GM12878 (cell line): ENCODE results near the gene GRIK1. TPM values are rescaled to one million over a fixed set of nuclear protein-coding genes. Genes with fewer than 3 reads are reported as not detected.

ENCODE experiments used
- ATAC-seq: fragments of 200-7000 bp; cut with Tn5 transposase; 3 replicates; pipeline ENCODE4 v1.9.1; 2020; ENCODE audit warnings: mild to moderate bottlenecking, moderate library complexity
- BruUV-seq: library from RNA; stranded (reverse); fragments of 400-500 nt; replicated peaks from 2 replicates; lab custom pipeline; 2021; lab: Mats Ljungman, UMichigan
- CTCF ChIA-PET: fragments of 300-600 bp; sonication (Branson Sonifier 250); formaldehyde crosslinking; extraction: SDS; loops from one replicate; lab custom pipeline; 2021; ENCODE audit warnings: inconsistent platforms; lab: Yijun Ruan, JAX
- POLR2A ChIA-PET: fragments of 350-600 bp; formaldehyde crosslinking; extraction: SDS; loops from one replicate; lab custom pipeline; 2021; ENCODE audit warnings: inconsistent platforms; lab: Charles Lee
- RAD21 ChIA-PET: fragments of 300-600 bp; sonication (Branson Sonifier 250); formaldehyde crosslinking; loops from one replicate; lab custom pipeline; 2023; ENCODE audit warnings: antibody characterized with exemption; ENCODE audit not compliant: unreplicated experiment; lab: Charles Lee
- SMC1A ChIA-PET: fragments of 300-600 bp; sonication (Branson Sonifier 250); formaldehyde crosslinking; loops from one replicate; lab custom pipeline; 2023; ENCODE audit not compliant: unreplicated experiment, uncharacterized antibody; lab: Charles Lee
- DNase-seq: peaks from one replicate; pipeline ENCODE4 v3.0.0-alpha.2; 2011; ENCODE audit warnings: low read depth, low spot score
- FAIRE-seq: peaks from 3 replicates; lab custom pipeline; 2011; peaks lifted over from hg19 to GRCh38; lab: Jason Lieb, UNC
- H2AFZ ChIP-seq: 2 replicates; pipeline ENCODE4 v1.6.0; 2011; ENCODE audit warnings: low read depth, low read length, control low read depth; ENCODE audit not compliant: control insufficient read depth
- H3K27ac ChIP-seq: 2 replicates; pipeline ENCODE4 v1.5.1; 2011; ENCODE audit warnings: control low read depth; ENCODE audit not compliant: control insufficient read depth, insufficient read depth
- H3K27me3 ChIP-seq, 2 experiments: replicated peaks in 1 of 2; 2 replicates each; pipeline versions ENCODE4 v1.6.0 to v1.6.1; 2011; ENCODE audit warnings: low read length in 1 of 2; ENCODE audit not compliant: control insufficient read depth in 2 of 2, insufficient read depth in 2 of 2
- H3K36me3 ChIP-seq, 2 experiments: 2 replicates each; pipeline ENCODE4 v1.5.1; 2011; ENCODE audit warnings: low read length in 1 of 2; ENCODE audit not compliant: control insufficient read depth in 2 of 2, insufficient read depth in 2 of 2
- H3K4me1 ChIP-seq: 2 replicates; pipeline ENCODE4 v1.6.1; 2011; ENCODE audit warnings: mild to moderate bottlenecking, low read length, moderate library complexity, mixed read lengths; ENCODE audit not compliant: control insufficient read depth, insufficient read depth
- H3K4me2 ChIP-seq: 2 replicates; pipeline ENCODE4 v1.6.0; 2011; ENCODE audit warnings: control low read depth; ENCODE audit not compliant: control insufficient read depth, insufficient read depth
- H3K4me3 ChIP-seq: fragments of 200-600 bp; sonication (generic); 2 replicates; pipeline ENCODE4 v1.5.1; 2016
- H3K79me2 ChIP-seq: 2 replicates; pipeline ENCODE4 v1.6.0; 2011; ENCODE audit warnings: low read length; ENCODE audit not compliant: control insufficient read depth, insufficient read depth
- H3K9ac ChIP-seq: 2 replicates; pipeline ENCODE4 v1.8.0; 2011; ENCODE audit warnings: low read length, control low read depth, mixed read lengths; ENCODE audit not compliant: control insufficient read depth, insufficient read depth
- H3K9me3 ChIP-seq: replicated peaks from 3 replicates; pipeline ENCODE4 v1.5.1; 2011; ENCODE audit warnings: mild to moderate bottlenecking, low read length; ENCODE audit not compliant: control insufficient read depth, insufficient read depth
- H4K20me1 ChIP-seq: 2 replicates; pipeline ENCODE4 v1.6.0; 2011; ENCODE audit not compliant: control insufficient read depth, insufficient read depth
- ATF7 ChIP-seq: fragments of 450-650 bp; IDR thresholded peaks from 2 replicates; pipeline ENCODE4 v1.6.1; 2016; ENCODE audit warnings: low read depth, mild to moderate bottlenecking
- BHLHE40 ChIP-seq, 2 experiments: fragments of 450-650 bp in 1 of 2; IDR thresholded peaks; 2 replicates each; pipeline ENCODE4 v1.6.1; 2011 to 2017; ENCODE audit warnings: low read depth in 2 of 2, borderline replicate concordance in 1 of 2, improper control_type of control experiment in 1 of 2, low read length in 1 of 2, mild to moderate bottlenecking in 1 of 2
- CHD1 ChIP-seq: IDR thresholded peaks from 2 replicates; pipeline ENCODE4 v1.6.1; 2012; ENCODE audit warnings: low read depth, low read length, improper control_type of control experiment
- EGR1 ChIP-seq, 2 experiments: IDR thresholded peaks; 1 replicate in 1 of 2; 2 replicates in 1 of 2; pipeline ENCODE4 v1.6.1; 2011 to 2012; ENCODE audit warnings: low read depth in 2 of 2, low read length in 2 of 2, borderline replicate concordance in 1 of 2, mild to moderate bottlenecking in 1 of 2, moderate library complexity in 1 of 2
- GABPA ChIP-seq: IDR thresholded peaks from 2 replicates; pipeline ENCODE4 v1.6.1; 2014; ENCODE audit warnings: antibody characterized with exemption, low read depth, mild to moderate bottlenecking, inconsistent platforms
- HDAC6 ChIP-seq: fragments of 200-600 bp; sonication (generic); IDR thresholded peaks from one replicate; pipeline ENCODE4 v1.8.0; 2017; ENCODE audit warnings: antibody characterized with exemption; ENCODE audit not compliant: unreplicated experiment
- ZNF217 ChIP-seq: fragments of 450-650 bp; IDR thresholded peaks from 2 replicates; pipeline ENCODE4 v1.6.1; 2017; ENCODE audit warnings: antibody characterized with exemption, mild to moderate bottlenecking
- WGBS: methylation state at CpG from one replicate; pipeline ENCODE4 v1.1.6; 2016; ENCODE audit warnings: low lambda C conversion rate; ENCODE audit not compliant: insufficient replicate concordance, insufficient coverage; ENCODE audit errors: missing lambda C conversion rate; 5-methylcytosine and 5-hydroxymethylcytosine counted together
- in situ Hi-C: fragments of 300-500 bp; cut with MboI; formaldehyde crosslinking; loops from 9 replicates; pipeline ENCODE4 v1.14.3; 2018; ENCODE audit warnings: mixed read lengths
- intact Hi-C: fragments of 100-400 bp; cut with micrococcal nuclease; formaldehyde crosslinking; loops from one replicate; pipeline ENCODE4 v1.14.2; 2022; ENCODE audit not compliant: unreplicated experiment
- polyA plus RNA-seq, 11 experiments: library from polyadenylated mRNA; depleted of rRNA in 4 of 11; unstranded in 6 of 11; stranded (reverse) in 5 of 11; fragments of >200 nt; fragmentation: Nextera tagmentation in 4 of 11; fragmentation: Illumina TruSeq in 1 of 11; extraction: Ambion mirVana in 4 of 11; extraction: Trizol in 1 of 11; gene quantifications; 1 replicate in 1 of 11; 2 replicates in 10 of 11; pipeline versions ENCODE4 v1.2.1 to v1.2.3, GENCODE V29; 2011 to 2016; ENCODE audit warnings: inconsistent platforms in 2 of 11, missing spikeins in 2 of 11, low read depth in 1 of 11
- total RNA-seq, 4 experiments: library from RNA; depleted of rRNA in 3 of 4; stranded (reverse); fragments of >200 nt in 3 of 4; fragmentation: Illumina TruSeq in 1 of 4; extraction: Trizol in 1 of 4; gene quantifications; 2 replicates each; pipeline versions ENCODE4 v1.2.1 to v1.2.3, GENCODE V29; 2013 to 2021
- TF ChIP-seq, protein P1 (sequence below): fragments of 450-650 bp; IDR thresholded peaks from 2 replicates; pipeline ENCODE4 v1.6.1; 2017; ENCODE audit warnings: mild to moderate bottlenecking, moderate library complexity
- TF ChIP-seq, protein P2 (sequence below), 3 experiments: IDR thresholded peaks in 2 of 3; conservative IDR thresholded peaks in 1 of 3; 2 replicates each; pipeline ENCODE4 v1.5.1; 2011; ENCODE audit warnings: low read depth in 3 of 3, low read length in 3 of 3, mild to moderate bottlenecking in 3 of 3, control low read depth in 2 of 3, moderate library complexity in 2 of 3, inconsistent platforms in 1 of 3, mixed read lengths in 1 of 3; ENCODE audit not compliant: control insufficient read depth in 2 of 3, insufficient read depth in 1 of 3; ENCODE audit errors: extremely low read depth in 1 of 3

GRIK1 gene
- total and polyA plus RNA-seq, 10 of the 15 experiments (the other 5 are each of a cell fraction or from before 2014, with no cell fraction given), result 0.05 to 0.13 (median 0.09) TPM; not detected in 7

GRCh38 chr21:29499734-29500343 lies 440.0 kb downstream of the GRIK1 start (continued):
- TF ChIP-seq, protein P1, sequence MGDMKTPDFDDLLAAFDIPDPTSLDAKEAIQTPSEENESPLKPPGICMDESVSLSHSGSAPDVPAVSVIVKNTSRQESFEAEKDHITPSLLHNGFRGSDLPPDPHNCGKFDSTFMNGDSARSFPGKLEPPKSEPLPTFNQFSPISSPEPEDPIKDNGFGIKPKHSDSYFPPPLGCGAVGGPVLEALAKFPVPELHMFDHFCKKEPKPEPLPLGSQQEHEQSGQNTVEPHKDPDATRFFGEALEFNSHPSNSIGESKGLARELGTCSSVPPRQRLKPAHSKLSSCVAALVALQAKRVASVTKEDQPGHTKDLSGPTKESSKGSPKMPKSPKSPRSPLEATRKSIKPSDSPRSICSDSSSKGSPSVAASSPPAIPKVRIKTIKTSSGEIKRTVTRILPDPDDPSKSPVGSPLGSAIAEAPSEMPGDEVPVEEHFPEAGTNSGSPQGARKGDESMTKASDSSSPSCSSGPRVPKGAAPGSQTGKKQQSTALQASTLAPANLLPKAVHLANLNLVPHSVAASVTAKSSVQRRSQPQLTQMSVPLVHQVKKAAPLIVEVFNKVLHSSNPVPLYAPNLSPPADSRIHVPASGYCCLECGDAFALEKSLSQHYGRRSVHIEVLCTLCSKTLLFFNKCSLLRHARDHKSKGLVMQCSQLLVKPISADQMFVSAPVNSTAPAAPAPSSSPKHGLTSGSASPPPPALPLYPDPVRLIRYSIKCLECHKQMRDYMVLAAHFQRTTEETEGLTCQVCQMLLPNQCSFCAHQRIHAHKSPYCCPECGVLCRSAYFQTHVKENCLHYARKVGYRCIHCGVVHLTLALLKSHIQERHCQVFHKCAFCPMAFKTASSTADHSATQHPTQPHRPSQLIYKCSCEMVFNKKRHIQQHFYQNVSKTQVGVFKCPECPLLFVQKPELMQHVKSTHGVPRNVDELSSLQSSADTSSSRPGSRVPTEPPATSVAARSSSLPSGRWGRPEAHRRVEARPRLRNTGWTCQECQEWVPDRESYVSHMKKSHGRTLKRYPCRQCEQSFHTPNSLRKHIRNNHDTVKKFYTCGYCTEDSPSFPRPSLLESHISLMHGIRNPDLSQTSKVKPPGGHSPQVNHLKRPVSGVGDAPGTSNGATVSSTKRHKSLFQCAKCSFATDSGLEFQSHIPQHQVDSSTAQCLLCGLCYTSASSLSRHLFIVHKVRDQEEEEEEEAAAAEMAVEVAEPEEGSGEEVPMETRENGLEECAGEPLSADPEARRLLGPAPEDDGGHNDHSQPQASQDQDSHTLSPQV, result no peak
- TF ChIP-seq ATF7, result no peak
- TF ChIP-seq, protein P2, sequence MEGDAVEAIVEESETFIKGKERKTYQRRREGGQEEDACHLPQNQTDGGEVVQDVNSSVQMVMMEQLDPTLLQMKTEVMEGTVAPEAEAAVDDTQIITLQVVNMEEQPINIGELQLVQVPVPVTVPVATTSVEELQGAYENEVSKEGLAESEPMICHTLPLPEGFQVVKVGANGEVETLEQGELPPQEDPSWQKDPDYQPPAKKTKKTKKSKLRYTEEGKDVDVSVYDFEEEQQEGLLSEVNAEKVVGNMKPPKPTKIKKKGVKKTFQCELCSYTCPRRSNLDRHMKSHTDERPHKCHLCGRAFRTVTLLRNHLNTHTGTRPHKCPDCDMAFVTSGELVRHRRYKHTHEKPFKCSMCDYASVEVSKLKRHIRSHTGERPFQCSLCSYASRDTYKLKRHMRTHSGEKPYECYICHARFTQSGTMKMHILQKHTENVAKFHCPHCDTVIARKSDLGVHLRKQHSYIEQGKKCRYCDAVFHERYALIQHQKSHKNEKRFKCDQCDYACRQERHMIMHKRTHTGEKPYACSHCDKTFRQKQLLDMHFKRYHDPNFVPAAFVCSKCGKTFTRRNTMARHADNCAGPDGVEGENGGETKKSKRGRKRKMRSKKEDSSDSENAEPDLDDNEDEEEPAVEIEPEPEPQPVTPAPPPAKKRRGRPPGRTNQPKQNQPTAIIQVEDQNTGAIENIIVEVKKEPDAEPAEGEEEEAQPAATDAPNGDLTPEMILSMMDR (IDR thresholded peaks at IDR 0.05 in 2 of 3, conservative IDR thresholded peaks at IDR 0.05 in 1 of 3; ENCODE audit: control insufficient read depth in 2 of 3, extremely low read depth in 1 of 3, insufficient read depth in 1 of 3, low read depth in 3 of 3, low read length in 3 of 3), result peak; percentile 39 to 60 (median 54)

DNA sequence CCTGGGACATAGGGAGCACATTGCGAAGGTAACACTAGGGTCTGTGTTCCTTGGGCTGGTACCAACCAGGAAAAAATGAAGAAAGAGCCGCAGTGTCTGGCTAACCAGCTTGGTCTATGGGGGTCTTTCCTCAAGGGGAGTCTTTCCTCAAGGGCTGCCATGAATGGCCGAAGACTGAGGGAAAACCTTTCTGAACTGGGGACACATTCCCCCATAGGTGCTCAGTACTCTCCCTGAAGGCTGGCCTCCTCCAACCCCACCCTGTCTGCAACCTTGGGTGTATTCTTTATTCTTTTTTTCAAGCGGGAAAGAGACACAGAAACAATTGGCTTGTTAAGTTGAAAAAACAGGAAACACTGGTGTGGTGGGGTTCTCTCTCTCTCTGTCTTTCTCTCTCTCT lies 440.6 kb downstream of the GRIK1 start:
- no peak overlapping the region for H3K4me2 ChIP-seq
- CTCF ChIA-PET, result interaction anchor here (1.1 kb wide), 1 partner anchor 15 kb away, joined by 3 read pairs; no protein-coding TSS in a partner anchor

More for the DNA sequence above, 440.6 kb downstream of the GRIK1 start:
- ChIA-PET RAD21 (no interaction called here), POLR2A (no interaction called here), SMC1A (no interaction called here)
- no peak for FAIRE-seq
- H3K27ac ChIP-seq, result no peak overlapping the region
- DNase-seq, result no peak
- in situ Hi-C loops, result no loop called here
- H3K27me3 ChIP-seq, result no peaks in the 10 kb centered on the region
- intact Hi-C loops, result no loop called here
- no peaks in the 10 kb centered on the region for H3K4me1 ChIP-seq
- H3K9ac ChIP-seq, result no peak overlapping the region
- no peak for ATAC-seq
- BruUV-seq, result no TSS peak
- H3K9me3 ChIP-seq, result no peaks in the 10 kb centered on the region
- WGBS, result 90% methylated on average over 4 of the region's 4 CpGs
- H3K79me2 ChIP-seq, result no peaks in the 10 kb centered on the region
- H3K4me3 ChIP-seq, result no peak overlapping the region
- no peaks in the 10 kb centered on the region for H4K20me1 ChIP-seq
- no peak overlapping the region for H2AFZ ChIP-seq
- H3K36me3 ChIP-seq, result no peaks in the 10 kb centered on the region
- TF ChIP-seq CHD1, result no peak
- TF ChIP-seq GABPA, result no peak
- no peak for TF ChIP-seq EGR1 (IDR thresholded peaks at IDR 0.05; ENCODE audit: borderline replicate concordance in 1 of 2, low read depth in 2 of 2, low read length in 2 of 2)
- no peak for TF ChIP-seq HDAC6
- no peak for TF ChIP-seq ZNF217
- TF ChIP-seq BHLHE40 (IDR thresholded peaks at IDR 0.05; ENCODE audit: borderline replicate concordance in 1 of 2, low read depth in 2 of 2, low read length in 1 of 2), result no peak
